B cell (primary cell): ENCODE data around the gene SLC25A52.

Experiments used
- CTCF ChIP-seq: fragments of 200-600 bp; IDR thresholded peaks from one replicate; pipeline ENCODE4 v1.8.0; 2022; ENCODE audit warnings: antibody characterized with exemption, mild to moderate bottlenecking
- EZH2 ChIP-seq: IDR thresholded peaks from 2 replicates; pipeline ENCODE4 v1.6.1; 2012; ENCODE audit warnings: borderline replicate concordance, low read depth, mild to moderate bottlenecking, moderate library complexity, low read length; ENCODE audit not compliant: insufficient read depth, poor library complexity, severe bottlenecking

GRCh38 chr18:31716362-31716761, 44.3 kb downstream of the SLC25A52 start:
- TF ChIP-seq CTCF = no peak
- no peak for TF ChIP-seq EZH2
